Measurements from ENCODE around the gene DNAJC8.

Gene DNAJC8

GRCh38 chr1:28157894-28158293 lies 74.9 kb downstream of the DNAJC8 start:
- Mint-ChIP-seq H3K36me3 (ENCODE audit: low read depth) (no peaks in the 10 kb centered on the region), H3K4me1 (peaks cover 11% of the 10 kb centered on the region), H3K27me3 (ENCODE audit: low read depth) (peaks cover 5% of the 10 kb centered on the region), H3K4me3 (no peak overlapping the region), H3K27ac (no peak overlapping the region), H3K9me3 (no peaks in the 10 kb centered on the region)
- no peak for TF ChIP-seq CTCF (IDR thresholded peaks at IDR 0.05; ENCODE audit: unreplicated experiment in 3 of 3)

GRCh38 chr1:28156821-28157220 lies 76.0 kb downstream of the DNAJC8 start:
- H3K36me3 Mint-ChIP-seq (ENCODE audit: low read depth) = no peaks in the 10 kb centered on the region
- H3K27me3 Mint-ChIP-seq (ENCODE audit: low read depth) = peaks cover 5% of the 10 kb centered on the region
- peaks cover 8% of the 10 kb centered on the region for H3K4me1 Mint-ChIP-seq

GRCh38 chr1:28155628-28156027 lies 77.2 kb downstream of the DNAJC8 start:
- no peaks in the 10 kb centered on the region for H3K36me3 Mint-ChIP-seq (ENCODE audit: low read depth)
- H3K9me3 Mint-ChIP-seq = no peaks in the 10 kb centered on the region
- H3K27ac Mint-ChIP-seq = no peak overlapping the region
- H3K27me3 Mint-ChIP-seq (ENCODE audit: low read depth) = no peaks in the 10 kb centered on the region
- peaks cover under 1% of the 10 kb centered on the region for H3K4me1 Mint-ChIP-seq
- TF ChIP-seq CTCF (IDR thresholded peaks at IDR 0.05; ENCODE audit: unreplicated experiment in 3 of 3) = no peak
- H3K4me3 Mint-ChIP-seq = no peak overlapping the region

More at GRCh38 chr1:28156821-28157220, 76.0 kb downstream of the DNAJC8 start:
- Mint-ChIP-seq H3K4me3 (no peak overlapping the region), H3K27ac (no peak overlapping the region), H3K9me3 (no peaks in the 10 kb centered on the region)
- TF ChIP-seq CTCF (IDR thresholded peaks at IDR 0.05; ENCODE audit: unreplicated experiment in 3 of 3) = no peak

- Mint-ChIP-seq H3K4me1 (no peaks in the 10 kb centered on the region), H3K27me3 (ENCODE audit: low read depth) (no peaks in the 10 kb centered on the region), H3K4me3 (no peak overlapping the region), H3K36me3 (ENCODE audit: low read depth) (no peaks in the 10 kb centered on the region), H3K27ac (no peak overlapping the region), H3K9me3 (no peaks in the 10 kb centered on the region)
- no peak for TF ChIP-seq CTCF (IDR thresholded peaks at IDR 0.05; ENCODE audit: unreplicated experiment in 3 of 3)
Measured at GRCh38 chr1:28154078-28154594, 78.7 kb downstream of the DNAJC8 start.

All from nephron (organoid).